Loucy (cell line): Measurements from ENCODE around the gene CDH9.

Source experiments
- CTCF ChIP-seq: fragments of 200-600 bp; sonication (generic); conservative IDR thresholded peaks from 2 replicates; pipeline ENCODE4 v1.5.1; 2014; ENCODE audit warnings: mild to moderate bottlenecking, antibody characterized with exemption, low read length
- EZH2phosphoT487 ChIP-seq: fragments of 200-600 bp; IDR thresholded peaks from 2 replicates; pipeline ENCODE4 v1.6.1; 2018; ENCODE audit warnings: antibody characterized with exemption, mild to moderate bottlenecking, moderate library complexity, borderline replicate concordance

DNA sequence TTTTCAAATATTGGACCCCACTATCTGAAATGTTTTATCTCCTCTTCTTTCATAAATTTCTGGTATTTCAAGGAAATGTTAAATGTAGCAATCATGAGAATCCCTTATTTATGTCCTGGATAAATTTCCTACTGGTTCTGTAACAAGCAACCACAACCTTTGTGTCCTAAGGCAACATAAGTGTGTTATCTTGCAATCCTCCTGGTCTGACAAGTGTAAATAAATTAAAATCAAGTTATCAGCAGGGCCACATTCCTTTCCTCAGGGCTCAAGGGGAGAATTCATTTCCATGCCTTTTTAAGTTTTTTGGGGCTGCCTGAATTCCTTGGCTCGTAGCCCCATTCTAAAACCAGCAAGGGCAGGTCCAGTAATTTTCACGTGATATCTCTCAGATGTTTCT is 83.2 kb downstream of the CDH9 start:
- TF ChIP-seq CTCF (no peak), EZH2phosphoT487 (no peak)
